ENCODE data around the gene ST7. TPM values are rescaled to one million over a fixed set of nuclear protein-coding genes. Genes with fewer than 3 reads are reported as not detected.

Gene ST7
- total and polyA plus RNA-seq, 2 of the 13 experiments (the other 11 are each of a cell fraction or from before 2014, with no cell fraction given): 17.3 to 23.5 TPM

DNA sequence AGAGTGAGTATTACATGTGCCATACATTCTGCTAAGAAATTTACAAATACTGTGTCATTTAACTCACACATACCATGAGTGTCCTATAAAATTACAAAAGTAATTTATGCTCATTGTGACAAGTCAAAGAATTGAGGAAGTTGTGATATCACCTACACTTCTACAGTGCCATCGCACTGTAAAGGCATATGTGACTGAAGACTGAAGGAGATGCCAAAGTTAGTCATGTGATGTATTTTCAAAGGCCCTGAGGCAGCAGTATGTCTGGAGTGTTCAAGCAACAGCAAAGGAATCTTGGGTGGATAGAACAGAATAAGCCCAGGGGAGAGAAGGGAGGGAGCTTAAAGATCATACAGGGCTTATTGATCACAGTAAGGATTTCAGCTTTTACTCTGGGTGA lies 192.8 kb downstream of the ST7 start (continued):
- TF ChIP-seq, protein P1, sequence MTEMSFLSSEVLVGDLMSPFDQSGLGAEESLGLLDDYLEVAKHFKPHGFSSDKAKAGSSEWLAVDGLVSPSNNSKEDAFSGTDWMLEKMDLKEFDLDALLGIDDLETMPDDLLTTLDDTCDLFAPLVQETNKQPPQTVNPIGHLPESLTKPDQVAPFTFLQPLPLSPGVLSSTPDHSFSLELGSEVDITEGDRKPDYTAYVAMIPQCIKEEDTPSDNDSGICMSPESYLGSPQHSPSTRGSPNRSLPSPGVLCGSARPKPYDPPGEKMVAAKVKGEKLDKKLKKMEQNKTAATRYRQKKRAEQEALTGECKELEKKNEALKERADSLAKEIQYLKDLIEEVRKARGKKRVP (CRISPR knock-in tag; IDR thresholded peaks at IDR 0.05): no peak
- TF ChIP-seq ZC3H13 (CRISPR knock-in tag; IDR thresholded peaks at IDR 0.05) (no peak), ZNF616 (CRISPR knock-in tag; IDR thresholded peaks at IDR 0.05; ENCODE audit: low read depth) (no peak), ATAD3A (CRISPR knock-in tag; IDR thresholded peaks at IDR 0.05) (no peak), SKIL (CRISPR knock-in tag; IDR thresholded peaks at IDR 0.05; ENCODE audit: borderline replicate concordance) (no peak), ELF1 (CRISPR knock-in tag; IDR thresholded peaks at IDR 0.05) (no peak), ZNF496 (CRISPR knock-in tag; IDR thresholded peaks at IDR 0.05; ENCODE audit: insufficient replicate concordance) (no peak)
- TF ChIP-seq, protein P2, sequence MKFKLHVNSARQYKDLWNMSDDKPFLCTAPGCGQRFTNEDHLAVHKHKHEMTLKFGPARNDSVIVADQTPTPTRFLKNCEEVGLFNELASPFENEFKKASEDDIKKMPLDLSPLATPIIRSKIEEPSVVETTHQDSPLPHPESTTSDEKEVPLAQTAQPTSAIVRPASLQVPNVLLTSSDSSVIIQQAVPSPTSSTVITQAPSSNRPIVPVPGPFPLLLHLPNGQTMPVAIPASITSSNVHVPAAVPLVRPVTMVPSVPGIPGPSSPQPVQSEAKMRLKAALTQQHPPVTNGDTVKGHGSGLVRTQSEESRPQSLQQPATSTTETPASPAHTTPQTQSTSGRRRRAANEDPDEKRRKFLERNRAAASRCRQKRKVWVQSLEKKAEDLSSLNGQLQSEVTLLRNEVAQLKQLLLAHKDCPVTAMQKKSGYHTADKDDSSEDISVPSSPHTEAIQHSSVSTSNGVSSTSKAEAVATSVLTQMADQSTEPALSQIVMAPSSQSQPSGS (CRISPR knock-in tag; IDR thresholded peaks at IDR 0.05): no peak

DNA sequence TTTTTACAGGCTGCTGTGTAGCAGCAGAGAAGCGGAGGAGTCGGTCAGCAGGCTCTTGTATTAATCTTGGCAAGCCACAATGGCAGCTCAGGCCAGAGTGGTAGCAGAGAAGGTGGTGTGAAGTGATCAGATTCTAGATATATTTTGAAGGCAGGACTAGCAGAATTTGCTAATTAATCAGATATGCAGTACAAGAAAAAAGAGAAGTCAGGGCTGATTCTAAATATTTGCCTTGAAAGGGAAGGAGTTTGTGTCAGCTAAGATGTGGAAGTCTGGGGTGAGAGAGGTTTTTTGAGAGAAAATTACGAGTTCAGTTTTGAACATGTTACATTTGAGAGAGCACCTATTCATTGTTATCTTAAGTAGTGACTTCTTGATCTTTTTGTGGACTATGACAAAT lies 193.2 kb downstream of the ST7 start:
- H3K4me2 ChIP-seq (ENCODE audit: low read depth, low read length): no peak overlapping the region
- POLR2A ChIA-PET: no interaction called here
- H3K27ac ChIP-seq (ENCODE audit: extremely low read length, insufficient read depth, low read length): no peak overlapping the region
- WGBS (ENCODE audit: low lambda C conversion rate): 96% methylated on average over 3 of the region's 3 CpGs
- in situ Hi-C loops (cut with HindIII; ENCODE audit: extremely low pct_ligation_motif_present, low pct_unique_long_range_greater_than_20kb): no loop called here
- ATAC-seq: no peak
- H4K20me1 ChIP-seq (ENCODE audit: insufficient read depth, low read length): no peaks in the 10 kb centered on the region
- no TSS peak for BruUV-seq (replicated peaks)
- H3K36me3 ChIP-seq (replicated peaks in 1 of 2; ENCODE audit: control insufficient read depth in 1 of 2, insufficient read depth in 2 of 2, low read length in 2 of 2): 0 out of 5 replicates have a peak, but pooled peaks cover 0 to 4% of the 10 kb centered on the region in 2 experiments
- peaks cover 9% of the 10 kb centered on the region for H3K4me1 ChIP-seq (ENCODE audit: insufficient read depth, low read length)
- DNase-seq (ENCODE audit: low spot score): no peak
- no peaks in the 10 kb centered on the region for H3K27me3 ChIP-seq (ENCODE audit: control insufficient read depth in 1 of 2, insufficient read depth in 2 of 2, low read length in 2 of 2)
- no peak overlapping the region for H2AFZ ChIP-seq (ENCODE audit: low read length)
- no peaks in the 10 kb centered on the region for H3K79me2 ChIP-seq (ENCODE audit: insufficient read depth, low read length)
- CTCF ChIA-PET (ENCODE audit: low intra/inter-chr PET ratio, low total read pairs): no interaction called here
- TF ChIP-seq ZNF556 (CRISPR knock-in tag; IDR thresholded peaks at IDR 0.05; ENCODE audit: borderline replicate concordance): no peak
- no peak for TF ChIP-seq HDAC1 (CRISPR knock-in tag; IDR thresholded peaks at IDR 0.05)
- no peak for TF ChIP-seq POLR2AphosphoS2 (IDR thresholded peaks at IDR 0.05; ENCODE audit: low read depth, low read length)
- no peak for TF ChIP-seq ZNF225 (CRISPR knock-in tag; IDR thresholded peaks at IDR 0.05)
- no peak for TF ChIP-seq ZNF343 (CRISPR knock-in tag; IDR thresholded peaks at IDR 0.05)
- no peak for TF ChIP-seq FOXJ3 (CRISPR knock-in tag; IDR thresholded peaks at IDR 0.05; ENCODE audit: borderline replicate concordance)
- no peak for TF ChIP-seq MXD1 (CRISPR knock-in tag; IDR thresholded peaks at IDR 0.05)
- TF ChIP-seq PCBP1 (IDR thresholded peaks at IDR 0.05; ENCODE audit: borderline replicate concordance, low read depth, low read length): no peak
- TF ChIP-seq CEBPB (IDR thresholded peaks at IDR 0.05; ENCODE audit: borderline replicate concordance, low read depth, low read length): no peak
- intact Hi-C loops (cut with micrococcal nuclease; ENCODE audit: unreplicated experiment): no loop called here
- no peak for FAIRE-seq
- H3K4me3 ChIP-seq (replicated peaks in 1 of 3; ENCODE audit: insufficient read depth in 1 of 3, low read depth in 2 of 3, low read length in 3 of 3): no peak overlapping the region
- H3K9ac ChIP-seq (ENCODE audit: insufficient read depth, low read depth, low read length): no peak overlapping the region
- H3K9me3 ChIP-seq (ENCODE audit: low read length): no peaks in the 10 kb centered on the region
